Erythroblast (primary cell): ENCODE data around the gene FBXL7.

ENCODE experiments used
- GATA1 ChIP-seq: IDR thresholded peaks from 2 replicates; pipeline ENCODE4 v1.6.1; 2011; ENCODE audit warnings: low read depth, mild to moderate bottlenecking, control low read depth, low read length, moderate library complexity
- POLR2A ChIP-seq: IDR thresholded peaks from 2 replicates; pipeline ENCODE4 v1.6.1; 2011; ENCODE audit warnings: mild to moderate bottlenecking, low read length

- TF ChIP-seq POLR2A (no peak), GATA1 (no peak)
Measured at GRCh38 chr5:15596936-15597335, 97.0 kb downstream of the FBXL7 start.
